VCaP (cell line): ENCODE data around the gene ADCY7.

ENCODE experiments used
- H3K27ac ChIP-seq: fragments of 450-650 bp; 2 replicates; pipeline ENCODE4 v1.5.1; 2017
- TF ChIP-seq, protein P1 (sequence below): fragments of 450-650 bp; conservative IDR thresholded peaks from 2 replicates; pipeline ENCODE4 v1.5.1; 2017; ENCODE audit warnings: mild to moderate bottlenecking, moderate library complexity

Gene ADCY7

DNA sequence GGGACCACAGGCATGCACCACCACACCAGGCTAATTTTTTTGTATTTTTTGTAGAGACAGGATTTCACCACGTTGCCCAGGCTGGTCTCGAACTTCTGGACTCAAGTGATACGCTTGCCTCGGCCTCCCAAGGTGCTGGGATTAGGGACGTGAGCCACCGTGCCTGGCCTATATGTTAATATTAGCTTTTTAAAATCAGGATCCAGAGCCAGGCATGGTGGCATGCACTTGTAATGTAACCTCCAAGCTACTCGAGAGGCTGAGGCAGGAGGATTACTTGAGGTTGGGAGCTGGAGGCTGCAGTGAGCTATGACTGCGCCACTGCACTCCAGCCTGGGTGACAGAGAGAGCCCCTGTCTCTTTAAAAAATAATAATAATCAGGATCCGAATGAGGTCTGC, 8.5 kb upstream of the ADCY7 start:
- TF ChIP-seq, protein P1, sequence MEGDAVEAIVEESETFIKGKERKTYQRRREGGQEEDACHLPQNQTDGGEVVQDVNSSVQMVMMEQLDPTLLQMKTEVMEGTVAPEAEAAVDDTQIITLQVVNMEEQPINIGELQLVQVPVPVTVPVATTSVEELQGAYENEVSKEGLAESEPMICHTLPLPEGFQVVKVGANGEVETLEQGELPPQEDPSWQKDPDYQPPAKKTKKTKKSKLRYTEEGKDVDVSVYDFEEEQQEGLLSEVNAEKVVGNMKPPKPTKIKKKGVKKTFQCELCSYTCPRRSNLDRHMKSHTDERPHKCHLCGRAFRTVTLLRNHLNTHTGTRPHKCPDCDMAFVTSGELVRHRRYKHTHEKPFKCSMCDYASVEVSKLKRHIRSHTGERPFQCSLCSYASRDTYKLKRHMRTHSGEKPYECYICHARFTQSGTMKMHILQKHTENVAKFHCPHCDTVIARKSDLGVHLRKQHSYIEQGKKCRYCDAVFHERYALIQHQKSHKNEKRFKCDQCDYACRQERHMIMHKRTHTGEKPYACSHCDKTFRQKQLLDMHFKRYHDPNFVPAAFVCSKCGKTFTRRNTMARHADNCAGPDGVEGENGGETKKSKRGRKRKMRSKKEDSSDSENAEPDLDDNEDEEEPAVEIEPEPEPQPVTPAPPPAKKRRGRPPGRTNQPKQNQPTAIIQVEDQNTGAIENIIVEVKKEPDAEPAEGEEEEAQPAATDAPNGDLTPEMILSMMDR = no peak
- no peak overlapping the region for H3K27ac ChIP-seq

DNA sequence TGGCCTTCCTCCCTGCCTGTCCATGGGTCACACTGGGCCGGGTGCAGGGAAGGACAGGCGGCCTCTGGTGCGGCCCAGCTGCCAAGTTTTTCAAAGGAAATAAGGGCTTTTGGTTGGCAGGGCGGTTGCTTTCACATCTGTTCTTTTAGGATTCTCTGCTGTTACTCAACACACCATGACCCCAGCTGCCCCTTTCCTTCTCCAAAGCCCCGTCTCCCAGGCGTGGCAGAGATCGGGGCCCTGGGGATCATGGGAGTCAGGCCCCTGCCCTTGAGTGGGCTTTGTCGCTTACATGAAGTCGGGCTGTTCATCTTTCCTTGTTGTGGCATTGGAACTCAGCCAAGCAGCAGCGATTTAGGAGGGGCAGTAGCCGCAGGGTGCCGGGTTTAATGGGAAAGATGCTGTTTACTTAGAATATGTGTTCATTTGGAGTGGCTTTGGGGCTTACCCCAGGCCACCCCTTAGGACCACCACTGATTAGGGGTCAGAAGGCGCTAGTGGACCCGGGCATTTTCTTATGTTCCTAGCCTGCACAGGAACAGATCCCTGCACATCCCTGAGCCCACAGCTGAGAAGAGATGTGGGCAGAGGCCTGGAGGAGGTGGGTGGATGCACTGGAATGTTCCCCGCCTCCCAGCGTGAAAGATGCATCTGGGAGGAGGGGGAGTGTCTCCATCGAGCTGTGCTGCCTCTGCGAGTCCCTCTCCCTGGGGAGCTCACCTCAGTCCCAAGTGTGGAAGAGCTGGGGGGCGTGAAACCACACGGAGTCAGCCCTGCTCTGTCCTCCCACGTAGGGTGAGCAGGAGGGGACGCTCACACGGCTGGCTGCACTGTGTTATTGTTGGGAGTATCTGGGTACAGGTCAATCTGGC, 6.8 kb upstream of the ADCY7 start:
- TF ChIP-seq, protein P1 = no peak

DNA sequence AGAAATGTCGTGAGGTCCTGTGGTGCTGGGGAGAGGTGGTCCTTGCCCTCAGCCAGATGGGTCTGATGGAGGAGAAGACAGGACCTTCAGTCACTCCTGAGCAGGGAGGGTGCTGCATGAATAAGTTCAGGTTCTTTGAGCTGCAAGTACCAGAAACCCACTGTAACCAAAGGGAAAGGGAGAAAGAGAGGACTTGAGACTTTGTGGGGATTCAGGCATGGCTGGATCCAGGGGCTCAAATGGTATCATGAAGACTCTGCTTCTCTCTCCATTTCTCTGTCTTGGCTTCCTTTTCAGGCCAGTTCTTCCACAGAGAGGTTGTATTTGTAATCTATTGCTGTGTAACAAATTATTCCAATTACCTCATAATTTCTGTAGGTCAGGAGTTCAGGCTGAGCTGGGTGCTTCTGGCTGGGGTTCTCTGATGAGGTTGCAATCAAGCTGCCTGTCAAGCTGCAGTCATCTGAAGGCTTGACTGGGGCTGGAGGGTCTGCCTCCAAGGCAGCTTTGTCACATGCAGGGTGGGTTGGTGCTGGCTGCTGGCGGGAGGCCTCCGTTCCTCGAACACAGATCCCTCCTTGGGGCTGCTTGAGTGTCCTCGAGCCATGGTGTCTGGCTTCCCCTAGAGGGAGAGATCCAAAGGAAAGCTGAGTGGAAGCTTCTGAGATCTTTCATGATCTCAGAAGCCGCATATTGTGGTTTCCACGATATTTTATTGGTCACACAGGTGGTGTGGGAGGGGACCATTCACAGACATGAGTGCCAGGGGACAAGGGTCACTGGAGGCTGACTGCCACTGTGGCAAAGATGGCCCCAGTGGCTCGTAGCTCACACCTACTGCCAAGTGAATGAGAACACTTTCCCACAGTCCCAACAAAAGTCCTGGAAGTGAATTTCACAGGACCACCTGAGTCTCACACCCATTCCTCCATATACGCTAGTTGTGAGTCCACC, 5.9 kb upstream of the ADCY7 start:
- no peak overlapping the region for H3K27ac ChIP-seq
- TF ChIP-seq, protein P1 = no peak

More for the DNA sequence above, 6.8 kb upstream of the ADCY7 start:
- H3K27ac ChIP-seq = no peak overlapping the region

DNA sequence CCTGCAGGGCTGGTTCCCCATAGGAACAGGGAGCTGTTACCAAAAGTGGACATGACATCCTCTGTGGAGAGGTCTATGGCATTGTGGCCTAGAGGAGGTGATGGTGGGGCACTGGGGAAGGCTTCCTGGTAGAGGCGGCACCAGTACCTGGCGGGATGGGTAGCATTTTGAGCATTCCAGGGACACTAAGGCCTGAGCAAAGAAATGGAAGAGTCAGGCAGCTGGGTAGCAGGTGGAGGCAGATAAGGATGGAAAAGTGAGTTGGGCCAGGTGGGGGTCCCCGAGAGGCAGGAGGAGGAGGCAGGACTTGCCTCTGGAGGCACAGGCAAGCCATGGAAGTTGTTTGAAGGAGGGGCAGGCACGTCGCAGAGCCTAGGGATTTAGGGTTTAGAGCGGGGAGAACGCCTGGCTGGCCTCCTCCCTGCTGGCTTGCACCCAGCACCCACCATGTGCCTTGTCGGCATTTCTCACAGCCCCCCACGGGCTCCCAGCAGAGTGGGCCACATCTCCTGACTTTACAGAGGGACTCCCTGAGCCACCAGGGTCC, 5.1 kb upstream of the ADCY7 start:
- TF ChIP-seq, protein P1 = no peak
- no peak overlapping the region for H3K27ac ChIP-seq

DNA sequence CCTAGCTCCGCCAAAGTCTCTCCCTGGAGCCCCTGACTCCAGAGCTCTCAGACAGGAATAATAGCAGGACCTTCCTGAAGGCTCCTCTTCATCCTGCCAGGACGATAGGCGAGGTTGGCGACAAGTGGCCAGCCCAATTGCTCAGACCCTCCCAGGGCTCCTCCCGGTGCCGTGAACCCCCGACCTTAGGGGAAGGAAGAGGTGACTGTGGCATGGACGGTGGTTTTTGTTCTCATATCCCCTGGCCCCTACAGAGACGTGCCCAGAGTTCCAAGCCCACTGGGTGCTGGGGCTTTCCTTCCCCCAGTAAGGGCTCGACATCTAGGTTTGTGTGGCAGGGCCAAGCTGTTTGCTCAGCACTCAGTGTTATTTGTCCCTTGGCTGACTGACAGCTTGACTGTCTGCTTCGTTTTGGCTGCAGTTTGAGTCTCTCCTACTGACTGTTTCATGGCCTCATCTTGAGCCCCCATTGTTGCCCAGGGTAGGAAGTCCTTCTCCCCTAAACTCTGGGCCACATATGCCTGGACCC, 4.6 kb upstream of the ADCY7 start:
- no peak overlapping the region for H3K27ac ChIP-seq
- TF ChIP-seq, protein P1 = no peak

DNA sequence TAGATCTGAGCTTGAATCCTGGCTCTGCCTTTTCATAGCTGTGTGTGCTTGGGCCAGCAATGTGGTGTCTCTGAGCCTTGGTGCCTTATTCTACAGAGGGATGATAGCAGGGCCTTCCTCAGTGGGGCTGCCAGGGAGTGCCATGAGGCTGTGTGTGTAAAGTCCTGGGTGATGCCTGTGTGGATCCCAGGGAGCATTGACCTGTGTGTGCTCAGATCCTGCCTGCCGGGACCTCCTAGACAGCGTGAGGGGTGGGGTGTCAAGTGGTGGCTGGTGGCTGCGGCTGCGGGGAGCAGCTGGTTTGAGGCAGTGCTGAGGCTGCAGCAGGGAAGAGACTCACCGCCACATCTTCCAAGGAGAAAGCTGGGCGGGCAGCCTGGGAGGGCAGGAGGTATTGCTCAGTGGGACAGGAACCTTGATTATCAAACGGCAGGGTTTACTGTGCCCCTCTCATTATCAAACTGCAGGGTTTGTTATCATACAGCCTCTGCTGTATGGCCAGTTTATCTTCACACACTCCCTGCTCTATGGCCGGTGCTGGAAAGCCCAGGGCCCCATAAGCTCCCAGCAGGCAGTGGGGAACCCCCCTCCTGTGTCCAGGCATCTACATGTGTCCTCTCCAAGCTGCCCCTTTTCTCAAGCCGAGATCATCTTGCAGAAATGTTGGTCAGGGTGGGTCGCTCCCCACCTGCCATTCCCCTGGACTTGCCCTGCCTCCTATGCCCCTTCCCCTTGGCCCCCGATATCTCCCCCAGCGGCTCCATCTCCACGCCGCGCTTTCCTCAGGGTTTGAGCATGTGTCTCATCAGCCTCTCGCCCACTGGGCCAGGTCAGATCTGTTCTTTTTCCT, 3.1 kb upstream of the ADCY7 start:
- TF ChIP-seq, protein P1 = no peak
- no peak overlapping the region for H3K27ac ChIP-seq
